HTERT RPE-1 (cell line): Measurements from ENCODE around the gene BSND.

Source experiments
- in situ Hi-C: fragments of 300-500 bp; cut with MboI; formaldehyde crosslinking; loops from 4 replicates; pipeline ENCODE4 v1.14.3; 2020; ENCODE audit warnings: low sequenced_read_pairs

Gene BSND

GRCh38 chr1:55059302-55060132, 60.8 kb downstream of the BSND start:
- in situ Hi-C loops, result no loop called here

GRCh38 chr1:55060133-55060999, 61.6 kb downstream of the BSND start:
- in situ Hi-C loops, result no loop called here

- in situ Hi-C loops, result no loop called here
Observed at GRCh38 chr1:55061000-55061705, 62.4 kb downstream of the BSND start.
